OCI-LY7 (cell line): Measurements from ENCODE around the gene AGR3.

Source experiments
- CTCF ChIP-seq: fragments of 200-600 bp; sonication (generic); conservative IDR thresholded peaks from 2 replicates; pipeline ENCODE4 v1.5.1; 2014; ENCODE audit warnings: mild to moderate bottlenecking, antibody characterized with exemption, low read length, moderate library complexity, mixed read lengths
- EZH2phosphoT487 ChIP-seq: fragments of 200-600 bp; sonication (generic); IDR thresholded peaks from 2 replicates; pipeline ENCODE4 v1.6.1; 2018; ENCODE audit warnings: low read depth, borderline replicate concordance, mild to moderate bottlenecking, mixed run types, antibody characterized with exemption, low read length, moderate library complexity, mixed read lengths

GRCh38 chr7:16849296-16850148 lies 32.3 kb downstream of the AGR3 start:
- TF ChIP-seq CTCF (no peak), EZH2phosphoT487 (no peak)
